Ramos (cell line): Measurements from ENCODE around the gene AMPD3.

ENCODE experiments used
- in situ Hi-C: fragments of 300-500 bp; cut with MboI; formaldehyde crosslinking; loops from one replicate; pipeline ENCODE4 v1.14.3; 2022; ENCODE audit warnings: low sequenced_read_pairs; ENCODE audit not compliant: unreplicated experiment

AMPD3 gene

GRCh38 chr11:10454878-10455631, at the start of gene AMPD3:
AMPD3 (plus strand) TSS chr11:10455264; CDS start chr11:10461520, 6,256 bp downstream.
- in situ Hi-C loops = loop anchor here (25.0 kb wide), 2 partner anchors 843 to 1768 kb away; partner anchors contain the start of genes RPL27A and TRIM66

GRCh38 chr11:10405865-10406592, 49.0 kb upstream of the AMPD3 start:
- in situ Hi-C loops = loop anchor here (5.0 kb wide), 1 partner anchor 326 kb away; no protein-coding TSS in a partner anchor

- in situ Hi-C loops = loop anchor here (5.0 kb wide), 1 partner anchor 325 kb away; no protein-coding TSS in a partner anchor
Measured at GRCh38 chr11:10407055-10407454, 48.0 kb upstream of the AMPD3 start.

GRCh38 chr11:10407749-10408685, 47.0 kb upstream of the AMPD3 start:
- in situ Hi-C loops = loop anchor here (5.0 kb wide), 1 partner anchor 324 kb away; no protein-coding TSS in a partner anchor

GRCh38 chr11:10409207-10409661, 45.8 kb upstream of the AMPD3 start:
- in situ Hi-C loops = loop anchor here (5.0 kb wide), 1 partner anchor 323 kb away; no protein-coding TSS in a partner anchor

- in situ Hi-C loops = loop anchor here (5.0 kb wide), 1 partner anchor 242 kb away; no protein-coding TSS in a partner anchor
Measured at GRCh38 chr11:10410106-10410843, 44.8 kb upstream of the AMPD3 start.

GRCh38 chr11:10410844-10411200, 44.2 kb upstream of the AMPD3 start:
- in situ Hi-C loops = loop anchor here (5.0 kb wide), 1 partner anchor 241 kb away; no protein-coding TSS in a partner anchor

- in situ Hi-C loops = loop anchor here (5.0 kb wide), 1 partner anchor 240 kb away; no protein-coding TSS in a partner anchor
Measured at GRCh38 chr11:10412266-10412665, 42.8 kb upstream of the AMPD3 start.

GRCh38 chr11:10413268-10413667, 41.8 kb upstream of the AMPD3 start:
- in situ Hi-C loops = loop anchor here (5.0 kb wide), 1 partner anchor 239 kb away; no protein-coding TSS in a partner anchor

GRCh38 chr11:10414181-10414580, 40.9 kb upstream of the AMPD3 start:
- in situ Hi-C loops = loop anchor here (5.0 kb wide), 1 partner anchor 238 kb away; no protein-coding TSS in a partner anchor

GRCh38 chr11:10414659-10415058, 40.4 kb upstream of the AMPD3 start:
- in situ Hi-C loops = loop anchor here (5.0 kb wide), 1 partner anchor 238 kb away; no protein-coding TSS in a partner anchor

- in situ Hi-C loops = no loop called here
Measured at GRCh38 chr11:10415817-10416392, 39.2 kb upstream of the AMPD3 start.

GRCh38 chr11:10418259-10418949, 36.7 kb upstream of the AMPD3 start:
- in situ Hi-C loops = no loop called here

- in situ Hi-C loops = no loop called here
Measured at GRCh38 chr11:10418950-10419310, 36.1 kb upstream of the AMPD3 start.

- in situ Hi-C loops = no loop called here
Measured at GRCh38 chr11:10426475-10426874, 28.6 kb upstream of the AMPD3 start.

GRCh38 chr11:10428453-10428852, 26.6 kb upstream of the AMPD3 start:
- in situ Hi-C loops = no loop called here

GRCh38 chr11:10429526-10429925, 25.5 kb upstream of the AMPD3 start:
- in situ Hi-C loops = no loop called here

GRCh38 chr11:10432493-10432892, 22.6 kb upstream of the AMPD3 start:
- in situ Hi-C loops = no loop called here
